AG04450 (cell line): ENCODE measurements around the gene FIP1L1. TPM values are rescaled to one million over a fixed set of nuclear protein-coding genes. Genes with fewer than 3 reads are reported as not detected.

Source experiments
- CTCF ChIA-PET: fragments of 300-600, 350-600 bp; formaldehyde crosslinking; extraction: SDS; loops from one replicate; lab custom pipeline; 2022; ENCODE audit warnings: antibody characterized with exemption, inconsistent platforms; lab: Charles Lee
- POLR2A ChIA-PET: fragments of 350-600 bp; formaldehyde crosslinking; extraction: SDS; loops from one replicate; lab custom pipeline; 2021; ENCODE audit warnings: antibody characterized with exemption, inconsistent platforms; lab: Yijun Ruan, JAX
- DNase-seq: peaks from one replicate; pipeline ENCODE4 v3.0.0-alpha.2; 2011; ENCODE audit warnings: low read depth, low spot score
- H3K27ac ChIP-seq: one replicate; pipeline ENCODE4 v1.5.1; 2012; ENCODE audit warnings: low read depth, low read length, control low read depth
- H3K27me3 ChIP-seq: one replicate; pipeline ENCODE4 v1.6.0; 2012; ENCODE audit warnings: low read length; ENCODE audit not compliant: control insufficient read depth, insufficient read depth
- H3K4me3 ChIP-seq: 2 replicates; pipeline ENCODE4 v1.5.1; 2011; ENCODE audit warnings: mild to moderate bottlenecking, low read depth, low read length, control low read depth
- H3K9me3 ChIP-seq: 2 replicates; pipeline ENCODE4 v1.5.1; 2012; ENCODE audit warnings: low read length; ENCODE audit not compliant: control insufficient read depth, insufficient read depth
- polyA plus RNA-seq: library from polyadenylated mRNA; depleted of rRNA; stranded (reverse); fragments of >200 nt; gene quantifications from 2 replicates; pipeline ENCODE4 v1.2.3, GENCODE V29; 2011
- TF ChIP-seq, protein P1 (sequence below): IDR thresholded peaks from 2 replicates; pipeline ENCODE4 v1.5.1; 2011; ENCODE audit warnings: low read depth, low read length, control low read depth, inconsistent platforms

FIP1L1 gene
- polyA plus RNA-seq, 1 experiment: 30.5 TPM

DNA sequence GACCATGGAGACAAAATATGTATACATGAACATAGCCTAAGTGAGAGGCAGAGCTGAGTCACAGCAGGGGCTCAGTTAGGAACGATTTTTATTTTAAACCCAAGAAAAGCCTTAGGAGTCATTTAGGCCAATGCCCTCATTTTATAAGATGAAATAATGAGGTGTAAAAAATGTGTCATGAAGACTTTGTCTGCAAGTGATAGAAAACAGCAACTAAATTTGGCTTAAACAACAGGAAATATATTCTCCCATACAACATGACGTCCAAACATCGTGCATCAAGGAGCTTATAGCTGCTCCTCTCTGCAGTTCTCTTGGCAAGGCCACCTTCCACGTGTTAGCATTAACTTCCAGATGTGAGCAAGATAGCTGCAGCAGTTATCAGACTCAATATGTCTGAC lies 28.4 kb upstream of the FIP1L1 start:
- Histone ChIP-seq H3K9me3 (peaks cover 4% of the 10 kb centered on the region; the same call in 1 of the 2 replicates), H3K27me3 (no peaks in the 10 kb centered on the region), H3K27ac (no peak overlapping the region), H3K4me3 (no peak overlapping the region)
- no peak for DNase-seq
- TF ChIP-seq, protein P1, sequence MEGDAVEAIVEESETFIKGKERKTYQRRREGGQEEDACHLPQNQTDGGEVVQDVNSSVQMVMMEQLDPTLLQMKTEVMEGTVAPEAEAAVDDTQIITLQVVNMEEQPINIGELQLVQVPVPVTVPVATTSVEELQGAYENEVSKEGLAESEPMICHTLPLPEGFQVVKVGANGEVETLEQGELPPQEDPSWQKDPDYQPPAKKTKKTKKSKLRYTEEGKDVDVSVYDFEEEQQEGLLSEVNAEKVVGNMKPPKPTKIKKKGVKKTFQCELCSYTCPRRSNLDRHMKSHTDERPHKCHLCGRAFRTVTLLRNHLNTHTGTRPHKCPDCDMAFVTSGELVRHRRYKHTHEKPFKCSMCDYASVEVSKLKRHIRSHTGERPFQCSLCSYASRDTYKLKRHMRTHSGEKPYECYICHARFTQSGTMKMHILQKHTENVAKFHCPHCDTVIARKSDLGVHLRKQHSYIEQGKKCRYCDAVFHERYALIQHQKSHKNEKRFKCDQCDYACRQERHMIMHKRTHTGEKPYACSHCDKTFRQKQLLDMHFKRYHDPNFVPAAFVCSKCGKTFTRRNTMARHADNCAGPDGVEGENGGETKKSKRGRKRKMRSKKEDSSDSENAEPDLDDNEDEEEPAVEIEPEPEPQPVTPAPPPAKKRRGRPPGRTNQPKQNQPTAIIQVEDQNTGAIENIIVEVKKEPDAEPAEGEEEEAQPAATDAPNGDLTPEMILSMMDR: no peak
- ChIA-PET POLR2A (interaction anchor here (0.7 kb wide), 1 partner anchor 1010 kb away, joined by 5 read pairs; no protein-coding TSS in a partner anchor), CTCF (interaction anchor here (1.6 kb wide), 1 partner anchor 334 kb away, joined by 3 read pairs; no protein-coding TSS in a partner anchor)

DNA sequence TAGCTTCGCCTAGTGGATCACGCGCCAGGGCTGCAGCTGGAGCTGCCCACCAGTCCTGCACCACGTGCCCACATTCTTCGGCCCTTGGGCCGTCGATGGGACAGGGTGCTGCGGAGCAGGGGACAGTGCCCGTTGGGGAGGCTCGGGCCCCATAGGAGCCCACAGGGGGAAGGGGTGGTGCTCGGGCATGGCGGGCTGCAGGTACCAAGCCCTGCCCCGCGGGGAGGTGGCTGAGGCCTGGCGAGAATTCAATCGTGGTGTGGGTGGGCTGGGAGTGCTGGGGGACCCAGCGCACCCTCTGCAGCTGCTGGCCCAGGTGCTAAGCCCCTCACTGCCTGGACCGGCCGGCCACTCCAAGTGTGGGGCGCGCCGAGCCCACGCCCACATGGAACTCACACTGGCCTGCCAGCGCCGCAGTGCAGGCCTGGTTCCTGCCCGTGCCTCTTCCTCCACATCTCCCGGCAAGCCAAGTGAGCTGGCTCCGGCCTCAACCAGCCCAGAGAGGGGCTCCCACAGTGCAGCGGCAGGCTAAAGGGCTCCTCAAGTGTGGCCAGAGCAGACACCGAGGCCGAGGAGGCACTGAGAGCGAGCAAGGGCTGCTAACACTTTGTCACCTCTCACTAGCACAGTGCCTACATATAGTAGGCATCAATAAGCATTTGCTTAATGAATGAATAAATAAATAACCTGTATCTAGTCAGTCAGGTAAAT lies 23.3 kb upstream of the FIP1L1 start:
- DNase-seq: no peak
- H3K27me3 ChIP-seq: no peaks in the 10 kb centered on the region
- H3K9me3 ChIP-seq: peaks cover 8% of the 10 kb centered on the region
- H3K27ac ChIP-seq: no peak overlapping the region
- CTCF ChIA-PET: no interaction called here
- H3K4me3 ChIP-seq: no peak overlapping the region
- POLR2A ChIA-PET: no interaction called here
- TF ChIP-seq, protein P1: no peak

GRCh38 chr4:53355930-53356521 lies 21.4 kb upstream of the FIP1L1 start:
- ChIA-PET POLR2A (interaction anchor here (0.7 kb wide), 1 partner anchor 143 kb away, joined by 3 read pairs; no protein-coding TSS in a partner anchor), CTCF (no interaction called here)
- Histone ChIP-seq H3K9me3 (peaks cover 8% of the 10 kb centered on the region), H3K27ac (no peak overlapping the region), H3K27me3 (no peaks in the 10 kb centered on the region), H3K4me3 (no peak overlapping the region)
- DNase-seq: no peak
- TF ChIP-seq, protein P1: no peak

DNA sequence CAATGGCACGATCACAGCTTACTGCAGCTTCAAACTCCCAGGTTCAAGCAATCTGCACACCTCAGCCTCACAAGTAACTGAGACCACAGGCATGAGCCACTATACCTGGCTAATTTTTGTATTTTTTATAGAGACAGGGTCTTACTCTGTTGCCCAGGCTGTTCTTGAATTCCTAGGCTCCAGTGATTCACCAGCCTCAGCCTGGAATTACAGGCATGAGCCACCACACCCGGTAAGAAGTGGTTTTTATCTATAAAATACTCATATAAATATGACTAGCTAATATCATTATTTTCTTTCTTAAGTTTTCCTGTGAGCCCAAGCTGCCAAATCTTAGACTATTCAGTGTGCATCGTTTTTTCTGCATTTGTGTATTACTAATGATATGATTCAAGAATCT lies 16.0 kb upstream of the FIP1L1 start:
- TF ChIP-seq, protein P1: no peak
- no peak for DNase-seq
- no peaks in the 10 kb centered on the region for H3K9me3 ChIP-seq
- CTCF ChIA-PET: no interaction called here
- H3K27me3 ChIP-seq: no peaks in the 10 kb centered on the region
- POLR2A ChIA-PET: no interaction called here
- H3K4me3 ChIP-seq: no peak overlapping the region
- H3K27ac ChIP-seq: no peak overlapping the region

GRCh38 chr4:53362093-53362492 lies 15.3 kb upstream of the FIP1L1 start:
- CTCF ChIA-PET: no interaction called here
- Histone ChIP-seq H3K27me3 (no peaks in the 10 kb centered on the region), H3K27ac (no peak overlapping the region), H3K4me3 (no peak overlapping the region), H3K9me3 (no peaks in the 10 kb centered on the region)
- POLR2A ChIA-PET: no interaction called here
- TF ChIP-seq, protein P1: no peak
- no peak for DNase-seq
